Spinal cord (tissue), 10 donors: ENCODE results near the gene PGGT1B. TPM values are rescaled to one million over a fixed set of nuclear protein-coding genes. Genes with fewer than 3 reads are reported as not detected.
A peak's percentile ranks its signal among the peaks of the same experiment; 100 is the strongest.

ENCODE experiments used
- DNase-seq, 6 donors: peaks; one replicate each; pipeline versions ENCODE4 v3.0.0 to v3.0.0-alpha.2; 2013 to 2015; ENCODE audit warnings: low spot score in 6 of 6, low read depth in 4 of 6
- H3K27ac ChIP-seq: one replicate; pipeline ENCODE4 v1.5.1; 2013; ENCODE audit warnings: low read depth, low read length, control low read depth
- H3K27me3 ChIP-seq: one replicate; pipeline ENCODE4 v1.6.1; 2013; ENCODE audit warnings: low read length; ENCODE audit not compliant: control insufficient read depth, insufficient read depth
- H3K36me3 ChIP-seq: one replicate; pipeline ENCODE4 v1.6.1; 2013; ENCODE audit warnings: low read length; ENCODE audit not compliant: control insufficient read depth, insufficient read depth
- H3K4me1 ChIP-seq: one replicate; pipeline ENCODE4 v1.6.1; 2013; ENCODE audit warnings: low read length; ENCODE audit not compliant: control insufficient read depth, insufficient read depth
- H3K4me3 ChIP-seq: one replicate; pipeline ENCODE4 v1.5.1; 2013; ENCODE audit warnings: low read depth, low read length, control low read depth
- H3K9me3 ChIP-seq: one replicate; pipeline ENCODE4 v1.6.1; 2013; ENCODE audit warnings: low read length; ENCODE audit not compliant: control insufficient read depth, insufficient read depth
- WGBS: methylation state at CpG from one replicate; pipeline ENCODE4 v1.1.5; 2013; ENCODE audit warnings: missing lambda C conversion rate; ENCODE audit not compliant: insufficient coverage; 5-methylcytosine and 5-hydroxymethylcytosine counted together
- polyA plus RNA-seq, 2 donors: library from polyadenylated mRNA; unstranded; fragments of 120-200 nt; gene quantifications; one replicate each; pipeline ENCODE4 v1.2.1, GENCODE V29; 2013; ENCODE audit not compliant: insufficient read length in 2 of 2
- total RNA-seq, 2 donors: library from RNA; depleted of rRNA in 1 of 2; stranded (reverse); fragments of 120-200 nt in 1 of 2; fragments of >200 nt in 1 of 2; gene quantifications; one replicate each; pipeline versions ENCODE4 v1.2.3 to v1.2.4, GENCODE V29; 2013 to 2014
- donor health status: healthy.

PGGT1B gene
- total and polyA plus RNA-seq, 4 donors = 15.6 to 27.8 (median 19.3) TPM

DNA sequence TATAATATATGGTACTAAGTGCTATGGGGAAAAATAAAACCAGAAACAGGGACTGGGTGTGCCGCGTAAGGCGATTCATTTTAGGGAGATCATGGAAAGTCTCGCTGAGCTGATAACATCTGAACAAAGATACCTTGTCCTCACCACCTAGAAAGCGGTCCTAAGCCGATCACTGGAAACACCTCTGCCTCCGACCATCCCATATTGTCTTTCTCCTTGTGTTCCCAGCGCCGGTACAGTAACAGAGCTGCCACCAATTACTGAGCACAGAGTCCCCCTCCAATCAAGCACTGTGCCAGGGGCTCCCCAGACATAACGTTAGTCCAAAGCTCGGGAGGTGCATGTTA lies 33.1 kb upstream of the PGGT1B start:
- Histone ChIP-seq H3K4me1 (no peaks in the 10 kb centered on the region), H3K27ac (peak overlapping the region; percentile 33), H3K4me3 (peak overlapping the region; percentile 60), H3K27me3 (no peaks in the 10 kb centered on the region), H3K9me3 (peaks cover 3% of the 10 kb centered on the region), H3K36me3 (no peaks in the 10 kb centered on the region)
- 0% methylated on average over 8 of the region's 11 CpGs for WGBS
- DNase-seq = peak in 2 of 6 donors; percentile 20 to 85

- DNase-seq = no peak
- Histone ChIP-seq H3K27ac (no peak overlapping the region), H3K27me3 (no peaks in the 10 kb centered on the region), H3K4me3 (no peak overlapping the region), H3K4me1 (peaks cover 3% of the 10 kb centered on the region), H3K9me3 (peaks cover 3% of the 10 kb centered on the region), H3K36me3 (no peaks in the 10 kb centered on the region)
Observed at GRCh38 chr5:115291397-115291796, 28.7 kb upstream of the PGGT1B start.

DNA sequence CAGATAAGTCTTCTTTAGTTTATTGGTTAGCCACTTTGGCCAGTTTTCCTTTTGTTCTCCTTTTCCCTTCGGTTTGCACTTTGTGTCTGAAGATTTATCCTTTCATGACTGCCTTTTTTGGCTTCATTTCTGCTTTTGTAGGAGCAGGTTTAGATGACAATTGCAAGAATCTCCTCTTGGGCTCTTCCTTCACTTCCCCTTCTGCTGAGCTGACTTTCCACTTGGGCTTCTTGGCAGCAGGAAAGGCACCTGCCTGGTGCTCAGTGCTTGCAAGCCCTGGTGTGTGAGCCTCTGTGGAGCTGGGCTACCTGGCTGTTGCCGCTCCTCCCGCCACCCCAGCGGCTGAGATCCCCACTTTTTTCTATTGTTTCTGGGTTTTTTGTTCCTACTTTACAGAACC lies 26.4 kb upstream of the PGGT1B start:
- Histone ChIP-seq H3K27me3 (no peaks in the 10 kb centered on the region), H3K9me3 (peaks cover 3% of the 10 kb centered on the region), H3K4me1 (peaks cover 3% of the 10 kb centered on the region), H3K27ac (no peak overlapping the region), H3K4me3 (no peak overlapping the region), H3K36me3 (no peaks in the 10 kb centered on the region)
- no peak for DNase-seq
- no CpG with 5 or more reads among the region's 4 CpGs for WGBS

DNA sequence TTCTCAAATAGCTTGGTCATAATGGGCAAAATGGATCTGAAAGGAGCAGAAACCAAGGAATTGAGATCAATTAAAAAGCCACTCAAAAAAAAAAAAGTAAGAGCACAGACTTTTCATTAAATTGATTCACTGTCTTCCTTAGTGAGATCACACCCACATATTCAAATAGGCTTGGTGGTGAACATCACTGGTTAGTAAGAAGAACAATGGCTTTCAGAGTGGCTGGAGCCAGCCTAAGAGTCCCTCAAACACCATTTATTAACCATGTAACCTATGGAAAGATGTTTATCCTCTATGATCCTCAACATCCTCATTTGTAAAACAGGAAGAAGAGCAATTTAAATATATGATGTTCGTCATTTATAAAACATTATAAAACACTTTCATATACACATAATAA lies 21.3 kb upstream of the PGGT1B start:
- Histone ChIP-seq H3K4me3 (no peak overlapping the region), H3K9me3 (no peaks in the 10 kb centered on the region), H3K27me3 (no peaks in the 10 kb centered on the region), H3K4me1 (no peaks in the 10 kb centered on the region), H3K36me3 (no peaks in the 10 kb centered on the region), H3K27ac (no peak overlapping the region)
- no peak for DNase-seq
- no CpG with 5 or more reads among the region's 1 CpG for WGBS

- H3K4me3 ChIP-seq = no peak overlapping the region
- no peaks in the 10 kb centered on the region for H3K4me1 ChIP-seq
- H3K36me3 ChIP-seq = no peaks in the 10 kb centered on the region
- no peaks in the 10 kb centered on the region for H3K27me3 ChIP-seq
- no CpG with 5 or more reads among the region's 1 CpG for WGBS
- no peak overlapping the region for H3K27ac ChIP-seq
- H3K9me3 ChIP-seq = no peaks in the 10 kb centered on the region
- DNase-seq = no peak
Observed at GRCh38 chr5:115282131-115282530, 19.5 kb upstream of the PGGT1B start.

DNA sequence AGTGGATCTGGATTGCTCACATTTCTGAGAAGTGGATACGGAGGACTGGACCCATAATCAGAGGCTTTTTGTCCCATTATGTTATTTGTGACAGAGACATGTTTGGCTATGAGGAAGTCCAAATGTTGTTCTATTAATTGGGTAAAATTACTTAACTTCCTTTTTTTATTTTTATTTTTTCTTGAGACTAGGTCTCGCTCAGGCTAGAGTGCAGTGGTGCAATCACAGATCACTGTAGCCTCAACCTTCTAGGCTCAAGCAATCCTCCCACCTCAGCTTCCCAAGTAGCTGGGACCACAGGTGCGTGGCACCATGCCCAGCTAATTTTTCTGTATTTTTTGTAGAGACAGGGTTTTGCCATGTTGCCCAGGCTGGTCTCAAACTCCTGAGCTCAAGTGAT lies 11.9 kb upstream of the PGGT1B start:
- 93% methylated on average over 2 of the region's 3 CpGs for WGBS
- H3K9me3 ChIP-seq = no peaks in the 10 kb centered on the region
- no peak overlapping the region for H3K4me3 ChIP-seq
- no peaks in the 10 kb centered on the region for H3K27me3 ChIP-seq
- no peak for DNase-seq
- H3K27ac ChIP-seq = no peak overlapping the region
- peaks cover 4% of the 10 kb centered on the region for H3K36me3 ChIP-seq
- H3K4me1 ChIP-seq = no peaks in the 10 kb centered on the region

GRCh38 chr5:115272297-115272958 lies 9.8 kb upstream of the PGGT1B start:
- peaks cover 4% of the 10 kb centered on the region for H3K36me3 ChIP-seq

GRCh38 chr5:115271295-115272050 lies 8.8 kb upstream of the PGGT1B start:
- H3K4me1 ChIP-seq = no peaks in the 10 kb centered on the region
- H3K27me3 ChIP-seq = no peaks in the 10 kb centered on the region
- H3K4me3 ChIP-seq = no peak overlapping the region
- 100% methylated on average over 2 of the region's 6 CpGs for WGBS
- no peak overlapping the region for H3K27ac ChIP-seq
- no peaks in the 10 kb centered on the region for H3K9me3 ChIP-seq
- peaks cover 4% of the 10 kb centered on the region for H3K36me3 ChIP-seq
- DNase-seq = no peak

More at GRCh38 chr5:115272297-115272958, 9.8 kb upstream of the PGGT1B start:
- Histone ChIP-seq H3K27me3 (no peaks in the 10 kb centered on the region), H3K27ac (no peak overlapping the region), H3K9me3 (no peaks in the 10 kb centered on the region), H3K4me1 (no peaks in the 10 kb centered on the region), H3K4me3 (no peak overlapping the region)
- WGBS = no CpG with 5 or more reads among the region's 3 CpGs
- no peak for DNase-seq

DNA sequence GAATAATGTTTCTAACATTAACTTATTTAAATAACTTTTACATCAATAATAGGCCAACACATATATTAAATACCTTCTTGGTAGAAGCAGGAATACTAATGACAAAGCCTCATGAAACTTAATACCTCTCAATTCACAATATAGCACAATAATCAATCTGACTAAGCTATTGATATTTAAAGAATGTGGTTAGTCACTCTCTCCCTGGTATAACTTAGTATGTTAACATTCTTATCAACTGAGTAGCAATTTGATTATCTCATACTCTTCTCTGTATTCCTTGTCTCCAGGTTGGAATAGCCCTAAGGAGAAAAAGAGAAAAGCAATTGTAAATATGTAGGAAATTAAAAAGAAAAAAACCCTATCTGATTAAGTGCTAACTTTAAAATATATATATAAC lies 4.9 kb upstream of the PGGT1B start:
- DNase-seq = no peak
- H3K27ac ChIP-seq = no peak overlapping the region
- no peaks in the 10 kb centered on the region for H3K27me3 ChIP-seq
- no peak overlapping the region for H3K4me3 ChIP-seq
- peaks cover 10% of the 10 kb centered on the region for H3K36me3 ChIP-seq
- no peaks in the 10 kb centered on the region for H3K4me1 ChIP-seq
- no peaks in the 10 kb centered on the region for H3K9me3 ChIP-seq

GRCh38 chr5:115265220-115265619 lies 2.5 kb upstream of the PGGT1B start:
- H3K36me3 ChIP-seq = peaks cover 10% of the 10 kb centered on the region
- no peaks in the 10 kb centered on the region for H3K9me3 ChIP-seq
- no peaks in the 10 kb centered on the region for H3K4me1 ChIP-seq
- H3K4me3 ChIP-seq = no peak overlapping the region
- H3K27ac ChIP-seq = no peak overlapping the region
- 100% methylated on average over 7 of the region's 13 CpGs for WGBS
- no peak for DNase-seq
- no peaks in the 10 kb centered on the region for H3K27me3 ChIP-seq
